Measurements from ENCODE around the gene EPG5.
"Not testable (repeated sequence)": the region's sequence is repeated elsewhere in the genome, so short reads cannot be mapped to it uniquely, and the experiment has no call there.

EPG5 gene

GRCh38 chr18:45967007-45967706 is at the start of gene EPG5:
TSS of gene EPG5 (minus strand) at chr18:45967329. CDS start at chr18:45967239, 90 bp downstream.
- DNase-seq, result peak; percentile 74

- DNase-seq, result peak; percentile 22
Observed at GRCh38 chr18:46013484-46014189, 46.5 kb upstream of the EPG5 start.

- no peak for DNase-seq
Observed at GRCh38 chr18:46010676-46011075, 43.5 kb upstream of the EPG5 start.

GRCh38 chr18:46010050-46010449 is 42.9 kb upstream of the EPG5 start:
- DNase-seq, result no peak

GRCh38 chr18:46009125-46009840 is 42.2 kb upstream of the EPG5 start:
- peak; percentile 21 for DNase-seq

GRCh38 chr18:46008531-46008930 is 41.4 kb upstream of the EPG5 start:
- no peak for DNase-seq

GRCh38 chr18:46007165-46007564 is 40.0 kb upstream of the EPG5 start:
- no peak for DNase-seq

GRCh38 chr18:46002934-46003333 is 35.8 kb upstream of the EPG5 start:
- no peak for DNase-seq

- DNase-seq, result no peak
Observed at GRCh38 chr18:46001892-46002291, 34.8 kb upstream of the EPG5 start.

GRCh38 chr18:46001074-46001473 is 33.9 kb upstream of the EPG5 start:
- DNase-seq, result no peak

- DNase-seq, result no peak
Observed at GRCh38 chr18:45999536-45999935, 32.4 kb upstream of the EPG5 start.

- no peak for DNase-seq
Observed at GRCh38 chr18:45998244-45998643, 31.1 kb upstream of the EPG5 start.

GRCh38 chr18:45997700-45998151 is 30.6 kb upstream of the EPG5 start:
- no peak for DNase-seq

- DNase-seq, result no peak
Observed at GRCh38 chr18:45995461-45995860, 28.3 kb upstream of the EPG5 start.

- no peak for DNase-seq
Observed at GRCh38 chr18:45993438-45993837, 26.3 kb upstream of the EPG5 start.

GRCh38 chr18:45992527-45992926 is 25.4 kb upstream of the EPG5 start:
- DNase-seq, result not testable (repeated sequence)

GRCh38 chr18:45991788-45992187 is 24.7 kb upstream of the EPG5 start:
- DNase-seq, result no peak

- no peak for DNase-seq
Observed at GRCh38 chr18:45984546-45985235, 17.6 kb upstream of the EPG5 start.

GRCh38 chr18:45981821-45982220 is 14.7 kb upstream of the EPG5 start:
- DNase-seq, result no peak

GRCh38 chr18:45980229-45980628 is 13.1 kb upstream of the EPG5 start:
- no peak for DNase-seq

GRCh38 chr18:45978084-45978483 is 11.0 kb upstream of the EPG5 start:
- DNase-seq, result no peak

GRCh38 chr18:45976974-45977373 is 9.8 kb upstream of the EPG5 start:
- no peak for DNase-seq

- DNase-seq, result no peak
Observed at GRCh38 chr18:45976566-45976965, 9.4 kb upstream of the EPG5 start.

Data from KG1 (cell line).